Fibroblast of lung (primary cell): Measurements from ENCODE around the gene FUCA1. TPM values are rescaled to one million over a fixed set of nuclear protein-coding genes. Genes with fewer than 3 reads are reported as not detected.

Experiments
- DNase-seq, 2 donors: peaks; one replicate each; pipeline versions ENCODE4 v3.0.0 to v3.0.0-alpha.2; 2010; ENCODE audit warnings: low read depth in 2 of 2
- H2AFZ ChIP-seq: 2 replicates; pipeline ENCODE4 v1.5.1; 2012; ENCODE audit warnings: low read length, control low read depth, inconsistent platforms
- H3K27ac ChIP-seq: 2 replicates; pipeline ENCODE4 v1.5.1; 2011; ENCODE audit warnings: low read length, control low read depth; ENCODE audit not compliant: insufficient read depth
- H3K27me3 ChIP-seq: 2 replicates; pipeline ENCODE4 v1.5.1; 2011; ENCODE audit warnings: mild to moderate bottlenecking, low read length; ENCODE audit not compliant: control insufficient read depth, insufficient read depth
- H3K36me3 ChIP-seq: 2 replicates; pipeline ENCODE4 v1.5.1; 2011; ENCODE audit warnings: low read length; ENCODE audit not compliant: control insufficient read depth, insufficient read depth
- H3K4me1 ChIP-seq: 2 replicates; pipeline ENCODE4 v1.5.1; 2011; ENCODE audit warnings: low read length; ENCODE audit not compliant: control insufficient read depth, insufficient read depth; ENCODE audit errors: extremely low read depth
- H3K4me2 ChIP-seq: 2 replicates; pipeline ENCODE4 v1.5.1; 2011; ENCODE audit warnings: low read length, control low read depth; ENCODE audit not compliant: insufficient read depth; ENCODE audit errors: extremely low read depth
- H3K4me3 ChIP-seq, 4 experiments: fragments of 200-600 bp in 1 of 4; sonication (generic) in 1 of 4; replicated peaks in 1 of 4; 2 replicates each; pipeline ENCODE4 v1.5.1; 2011 to 2016; ENCODE audit warnings: low read length in 4 of 4, low read depth in 3 of 4, mild to moderate bottlenecking in 3 of 4, control low read depth in 2 of 4, inconsistent platforms in 1 of 4, mixed read lengths in 1 of 4; ENCODE audit not compliant: insufficient read depth in 1 of 4; ENCODE audit errors: control extremely low read depth in 1 of 4
- H3K79me2 ChIP-seq: 2 replicates; pipeline ENCODE4 v1.5.1; 2012; ENCODE audit warnings: mild to moderate bottlenecking, low read length, inconsistent platforms; ENCODE audit not compliant: control insufficient read depth, insufficient read depth
- H3K9ac ChIP-seq: 2 replicates; pipeline ENCODE4 v1.5.1; 2011; ENCODE audit warnings: mild to moderate bottlenecking, low read length, control low read depth; ENCODE audit not compliant: insufficient read depth
- H3K9me3 ChIP-seq: 2 replicates; pipeline ENCODE4 v1.5.1; 2012; ENCODE audit warnings: low read depth, low read length; ENCODE audit not compliant: control insufficient read depth, insufficient read depth
- H4K20me1 ChIP-seq: 2 replicates; pipeline ENCODE4 v1.5.1; 2011; ENCODE audit warnings: low read length; ENCODE audit not compliant: control insufficient read depth, insufficient read depth; ENCODE audit errors: extremely low read depth
- EZH2 ChIP-seq: IDR thresholded peaks from 2 replicates; pipeline ENCODE4 v1.5.1; 2012; ENCODE audit warnings: low read length, control low read depth, mild to moderate bottlenecking; ENCODE audit errors: missing control alignments
- polyA plus RNA-seq, 2 donors: library from polyadenylated mRNA; depleted of rRNA in 1 of 2; stranded (reverse) in 1 of 2; unstranded in 1 of 2; fragments of >200 nt; gene quantifications; 2 replicates each; pipeline ENCODE4 v1.2.1, GENCODE V29; 2011 to 2012; ENCODE audit warnings: missing spikeins in 1 of 2
- total RNA-seq: library from RNA; depleted of rRNA; stranded (reverse); fragments of >200 nt; gene quantifications from 2 replicates; pipeline ENCODE4 v1.2.1, GENCODE V29; 2014
- TF ChIP-seq, protein P1 (sequence below), 2 donors: IDR thresholded peaks in 1 of 2; conservative IDR thresholded peaks in 1 of 2; 1 replicate in 1 of 2; 2 replicates in 1 of 2; pipeline ENCODE4 v1.5.1; 2011 to 2012; ENCODE audit warnings: low read length in 2 of 2, control low read depth in 1 of 2, inconsistent platforms in 1 of 2, low read depth in 1 of 2, mild to moderate bottlenecking in 1 of 2

The FUCA1 gene
- total and polyA plus RNA-seq, 2 donors (not counting 1 experiment from before 2014, with no cell fraction given) = 4.1 to 9.7 TPM

DNA sequence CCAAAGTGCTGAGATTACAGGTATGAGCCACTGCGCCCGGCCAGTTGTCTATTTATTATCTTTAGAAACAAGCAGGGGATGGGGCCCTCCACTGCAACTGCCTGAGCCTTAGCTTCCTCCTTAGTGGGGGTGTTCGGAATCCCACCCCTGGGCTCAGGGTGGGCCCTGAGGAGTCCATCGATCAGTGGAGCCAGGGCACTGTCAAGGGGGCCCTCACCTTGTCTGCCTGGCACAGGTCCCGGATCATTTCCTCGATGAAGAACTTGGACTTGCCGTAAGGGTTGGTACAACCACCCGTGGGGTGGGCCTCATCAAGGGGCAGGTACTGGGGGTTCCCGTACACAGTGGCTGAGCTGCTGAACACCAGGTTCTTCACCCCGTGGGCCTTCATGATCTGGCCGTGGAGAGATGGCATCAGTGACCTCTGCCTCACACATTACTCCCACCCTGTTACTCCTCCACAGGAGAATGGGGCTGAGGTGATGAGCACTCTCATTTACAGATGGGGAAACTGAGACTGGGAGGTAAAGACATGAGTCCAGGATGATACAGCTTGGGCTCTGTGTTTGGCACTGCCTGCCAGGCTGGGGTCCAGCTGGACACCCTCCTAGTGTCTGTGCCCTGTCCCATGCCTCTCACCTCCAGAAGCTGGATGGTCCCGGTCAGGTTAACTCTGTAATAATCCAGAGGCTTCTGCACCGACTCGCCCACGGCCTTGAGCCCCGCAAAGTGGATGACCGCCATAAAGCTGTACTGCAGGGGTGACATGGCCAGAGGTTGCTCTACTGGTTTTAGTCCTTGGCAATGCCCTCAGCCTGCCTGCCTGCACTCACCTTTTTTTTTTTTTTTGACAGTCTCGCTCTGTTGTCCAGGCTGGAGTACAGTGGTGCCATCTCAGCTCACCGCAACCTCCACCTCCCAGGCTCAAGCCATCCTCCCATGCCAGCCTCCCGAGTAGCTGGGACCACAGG lies 70.3 kb downstream of the FUCA1 start:
- no peak overlapping the region for H3K9ac ChIP-seq
- H4K20me1 ChIP-seq = no peaks in the 10 kb centered on the region
- no peaks in the 10 kb centered on the region for H3K9me3 ChIP-seq
- peaks cover 14% of the 10 kb centered on the region for H3K36me3 ChIP-seq
- TF ChIP-seq, protein P1, sequence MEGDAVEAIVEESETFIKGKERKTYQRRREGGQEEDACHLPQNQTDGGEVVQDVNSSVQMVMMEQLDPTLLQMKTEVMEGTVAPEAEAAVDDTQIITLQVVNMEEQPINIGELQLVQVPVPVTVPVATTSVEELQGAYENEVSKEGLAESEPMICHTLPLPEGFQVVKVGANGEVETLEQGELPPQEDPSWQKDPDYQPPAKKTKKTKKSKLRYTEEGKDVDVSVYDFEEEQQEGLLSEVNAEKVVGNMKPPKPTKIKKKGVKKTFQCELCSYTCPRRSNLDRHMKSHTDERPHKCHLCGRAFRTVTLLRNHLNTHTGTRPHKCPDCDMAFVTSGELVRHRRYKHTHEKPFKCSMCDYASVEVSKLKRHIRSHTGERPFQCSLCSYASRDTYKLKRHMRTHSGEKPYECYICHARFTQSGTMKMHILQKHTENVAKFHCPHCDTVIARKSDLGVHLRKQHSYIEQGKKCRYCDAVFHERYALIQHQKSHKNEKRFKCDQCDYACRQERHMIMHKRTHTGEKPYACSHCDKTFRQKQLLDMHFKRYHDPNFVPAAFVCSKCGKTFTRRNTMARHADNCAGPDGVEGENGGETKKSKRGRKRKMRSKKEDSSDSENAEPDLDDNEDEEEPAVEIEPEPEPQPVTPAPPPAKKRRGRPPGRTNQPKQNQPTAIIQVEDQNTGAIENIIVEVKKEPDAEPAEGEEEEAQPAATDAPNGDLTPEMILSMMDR (conservative IDR thresholded peaks at IDR 0.05 in 1 of 2, IDR thresholded peaks at IDR 0.05 in 1 of 2; ENCODE audit: low read depth in 1 of 2, low read length in 2 of 2) = no peak
- TF ChIP-seq EZH2 = no peak
- no peak overlapping the region for H3K27ac ChIP-seq
- peaks cover 4% of the 10 kb centered on the region for H3K79me2 ChIP-seq
- H3K4me3 ChIP-seq = no peak overlapping the region
- DNase-seq = no peak
- no peak overlapping the region for H3K4me2 ChIP-seq
- no peaks in the 10 kb centered on the region for H3K27me3 ChIP-seq
- H2AFZ ChIP-seq = no peak overlapping the region
- H3K4me1 ChIP-seq = peaks cover 8% of the 10 kb centered on the region

DNA sequence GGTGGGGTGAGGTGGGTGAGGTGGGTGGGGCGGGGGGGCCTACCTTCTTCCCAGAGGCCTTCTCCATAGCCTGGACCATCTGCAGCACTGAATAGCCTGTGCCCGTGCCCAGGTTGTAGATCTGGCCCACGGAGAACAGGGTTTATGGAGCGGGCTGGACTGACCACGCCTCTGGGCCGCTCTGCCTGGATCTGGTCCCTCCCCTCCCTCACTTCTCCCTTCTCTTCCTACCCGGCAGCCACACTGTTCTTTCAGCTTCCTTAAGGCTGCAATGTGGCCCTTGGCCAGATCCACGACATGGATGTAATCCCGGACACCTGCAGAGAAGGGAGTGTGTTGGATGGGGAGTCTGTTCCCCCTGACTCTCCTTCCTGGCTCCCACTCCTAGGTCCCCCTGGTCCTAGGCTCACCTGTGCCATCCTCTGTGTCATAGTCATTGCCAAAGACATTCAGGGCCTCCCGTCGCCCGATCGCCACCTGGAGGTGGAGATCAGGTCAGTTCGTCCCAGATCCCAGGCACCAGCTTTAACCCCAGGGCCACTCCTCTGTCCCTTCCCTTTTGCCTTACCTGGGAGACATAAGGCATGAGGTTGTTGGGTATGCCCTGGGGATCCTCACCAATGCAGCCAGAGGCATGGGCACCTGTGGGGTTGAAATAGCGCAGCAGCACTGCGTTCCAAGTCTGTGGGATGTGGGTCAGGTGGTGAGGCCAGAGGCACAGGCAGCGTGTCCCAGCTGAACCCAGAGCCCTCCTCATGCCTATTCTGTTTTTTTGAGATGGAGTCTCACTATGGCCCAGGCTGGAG lies 71.4 kb downstream of the FUCA1 start:
- Histone ChIP-seq H3K4me2 (no peak overlapping the region), H3K36me3 (peaks cover 14% of the 10 kb centered on the region), H3K27me3 (no peaks in the 10 kb centered on the region), H3K9me3 (no peaks in the 10 kb centered on the region), H2AFZ (no peak overlapping the region), H3K27ac (no peak overlapping the region), H3K79me2 (peaks cover 13% of the 10 kb centered on the region), H3K9ac (no peak overlapping the region), H4K20me1 (no peaks in the 10 kb centered on the region), H3K4me1 (peaks cover 13% of the 10 kb centered on the region), H3K4me3 (no peak overlapping the region)
- TF ChIP-seq, protein P1 (conservative IDR thresholded peaks at IDR 0.05 in 1 of 2, IDR thresholded peaks at IDR 0.05 in 1 of 2; ENCODE audit: low read depth in 1 of 2, low read length in 2 of 2) = no peak
- TF ChIP-seq EZH2 = no peak
- no peak for DNase-seq
